Gastroesophageal sphincter (tissue), 4 donors: ENCODE measurements around the gene UQCC3. TPM values are rescaled to one million over a fixed set of nuclear protein-coding genes. Genes with fewer than 3 reads are reported as not detected.
A peak's percentile ranks its signal among the peaks of the same experiment; 100 is the strongest.

Experiments
- ATAC-seq: fragments of 150-250 bp; one replicate; pipeline ENCODE4 v1.9.1; 2016; ENCODE audit warnings: mild to moderate bottlenecking, moderate library complexity
- H3K27ac ChIP-seq, 4 donors: fragments of 200-600 bp; sonication (generic) in 3 of 4; 1 replicate in 3 of 4; 2 replicates in 1 of 4; pipeline ENCODE4 v1.5.1; 2016 to 2019
- H3K27me3 ChIP-seq: fragments of 200-600 bp; sonication (generic); one replicate; pipeline ENCODE4 v1.5.1; 2019
- H3K36me3 ChIP-seq, 2 donors: fragments of 200-600 bp; sonication (generic); one replicate each; pipeline ENCODE4 v1.5.1; 2019; ENCODE audit warnings: control low read depth in 1 of 2
- H3K4me1 ChIP-seq, 3 donors: fragments of 200-600 bp; sonication (generic); 1 replicate in 2 of 3; 2 replicates in 1 of 3; pipeline ENCODE4 v1.5.1; 2016 to 2019; ENCODE audit warnings: control low read depth in 2 of 3
- H3K4me3 ChIP-seq, 2 donors: fragments of 200-600 bp; sonication (generic); one replicate each; pipeline ENCODE4 v1.5.1; 2019; ENCODE audit warnings: mild to moderate bottlenecking in 1 of 2, moderate library complexity in 1 of 2
- H3K9me3 ChIP-seq, 3 donors: fragments of 200-600 bp; sonication (generic); one replicate each; pipeline ENCODE4 v1.5.1; 2017 to 2019; ENCODE audit warnings: control low read depth in 2 of 3
- CTCF ChIP-seq, 4 experiments: fragments of 200-600 bp in 2 of 4; fragments of 450-650 bp in 2 of 4; sonication (generic) in 1 of 4; IDR thresholded peaks; one replicate each; pipeline ENCODE4 v1.5.1; 2017 to 2019; ENCODE audit warnings: antibody characterized with exemption in 4 of 4, mild to moderate bottlenecking in 2 of 4, moderate library complexity in 2 of 4
- EP300 ChIP-seq: sonication (generic); formaldehyde crosslinking; IDR thresholded peaks from one replicate; pipeline ENCODE4 v1.6.1; 2017; ENCODE audit warnings: antibody characterized with exemption, mild to moderate bottlenecking
- POLR2A ChIP-seq, 2 donors: fragments of 450-650 bp; IDR thresholded peaks; one replicate each; pipeline ENCODE4 v1.6.1; 2017; ENCODE audit warnings: antibody characterized with exemption in 2 of 2, mild to moderate bottlenecking in 2 of 2, moderate library complexity in 1 of 2
- POLR2AphosphoS5 ChIP-seq: sonication (generic); formaldehyde crosslinking; IDR thresholded peaks from one replicate; pipeline ENCODE4 v1.6.1; 2017; ENCODE audit warnings: antibody characterized with exemption
- WGBS, 2 donors: methylation state at CpG; one replicate each; pipeline ENCODE4 v1.1.5; 2018; ENCODE audit warnings: low coverage in 1 of 2; 5-methylcytosine and 5-hydroxymethylcytosine counted together
- total RNA-seq, 4 donors: library from RNA; depleted of rRNA; stranded (reverse); fragments of >200 nt; gene quantifications; one replicate each; pipeline ENCODE4 v1.1.0, GENCODE V29; 2016

The UQCC3 gene
- total RNA-seq, 4 donors from 2014 or later: 7.3 to 10.1 (median 8.4) TPM

GRCh38 chr11:62665075-62665598 is 6.3 kb upstream of the UQCC3 start, which contains the start of the genes C11orf98 and CSKMT:
C11orf98 (minus strand) TSS chr11:62665210; CDS start chr11:62665169, 41 bp downstream.
CSKMT (plus strand) TSS chr11:62665312; CDS start chr11:62665880, 568 bp downstream.
- peaks cover 5 to 55% (median 19%) of the 10 kb centered on the region in 3 donors for H3K4me1 ChIP-seq
- no peaks in the 10 kb centered on the region for H3K27me3 ChIP-seq
- 0% methylated on average over 4 of the region's 47 CpGs; no CpG with 5 or more reads in 1 of the 2 donors for WGBS, 2 donors
- H3K27ac ChIP-seq: peak within 1 kb of the TSS; percentile 77 to 96 (median 94)
- no peaks in the 10 kb centered on the region for H3K9me3 ChIP-seq
- H3K36me3 ChIP-seq: peaks cover 0 to 29% of the 10 kb centered on the region in 2 donors
- TF ChIP-seq POLR2A (IDR thresholded peaks at IDR 0.05): peak; percentile 98 to 99
- TF ChIP-seq EP300: no peak
- TF ChIP-seq POLR2AphosphoS5: peak; percentile 100
- TF ChIP-seq CTCF (IDR thresholded peaks at IDR 0.05): no peak
- peak within 1 kb of the TSS; percentile 71 to 87 for H3K4me3 ChIP-seq
- ATAC-seq: peak; percentile 98

GRCh38 chr11:62665599-62666258 is 5.7 kb upstream of the UQCC3 start:
- ATAC-seq: peak; percentile 39

GRCh38 chr11:62666259-62666926 is 5.1 kb upstream of the UQCC3 start:
- Histone ChIP-seq H3K9me3 (no peaks in the 10 kb centered on the region), H3K27me3 (no peaks in the 10 kb centered on the region), H3K4me3 (peak overlapping the region; percentile 71 to 87), H3K36me3 (peaks cover 0 to 28% of the 10 kb centered on the region in 2 donors), H3K27ac (peak overlapping the region; percentile 65 to 96 (median 94)), H3K4me1 (peaks cover 5 to 67% (median 24%) of the 10 kb centered on the region in 3 donors)
- 64% methylated on average over 11 of the region's 16 CpGs; no CpG with 5 or more reads in 1 of the 2 donors for WGBS, 2 donors
- TF ChIP-seq CTCF (IDR thresholded peaks at IDR 0.05) (no peak), POLR2AphosphoS5 (no peak), EP300 (no peak), POLR2A (IDR thresholded peaks at IDR 0.05) (no peak)
- no peak for ATAC-seq

More at GRCh38 chr11:62665599-62666258, 5.7 kb upstream of the UQCC3 start:
- H3K27ac ChIP-seq: peak overlapping the region; percentile 65 to 96 (median 94)
- no CpG with 5 or more reads among the region's 39 CpGs for WGBS, 2 donors
- H3K4me3 ChIP-seq: peak overlapping the region; percentile 71 to 87
- no peaks in the 10 kb centered on the region for H3K9me3 ChIP-seq
- H3K4me1 ChIP-seq: peaks cover 5 to 61% (median 22%) of the 10 kb centered on the region in 3 donors
- H3K27me3 ChIP-seq: no peaks in the 10 kb centered on the region
- H3K36me3 ChIP-seq: peaks cover 0 to 29% of the 10 kb centered on the region in 2 donors
- TF ChIP-seq POLR2AphosphoS5 (no peak), POLR2A (IDR thresholded peaks at IDR 0.05) (no peak), EP300 (no peak), CTCF (IDR thresholded peaks at IDR 0.05) (no peak)

- ATAC-seq: no peak
- H3K27me3 ChIP-seq: no peaks in the 10 kb centered on the region
- peak overlapping the region in 1 of 2 donors; percentile 87 for H3K4me3 ChIP-seq
- TF ChIP-seq POLR2AphosphoS5: no peak
- TF ChIP-seq POLR2A (IDR thresholded peaks at IDR 0.05): no peak
- no peak for TF ChIP-seq EP300
- no peak for TF ChIP-seq CTCF (IDR thresholded peaks at IDR 0.05)
- peaks cover 5 to 74% (median 24%) of the 10 kb centered on the region in 3 donors for H3K4me1 ChIP-seq
- no peaks in the 10 kb centered on the region for H3K9me3 ChIP-seq
- H3K27ac ChIP-seq: peak overlapping the region in 3 of 4 donors; percentile 16 to 96 (median 95)
- peaks cover 0 to 18% of the 10 kb centered on the region in 2 donors for H3K36me3 ChIP-seq
- 57 to 100% methylated on average over 1 to 2 of the region's 2 CpGs for WGBS, 2 donors
Observed at GRCh38 chr11:62667460-62667859, 4.0 kb upstream of the UQCC3 start.
